Renal cortical epithelial cell (primary cell): ENCODE measurements around the gene PACRG. TPM values are rescaled to one million over a fixed set of nuclear protein-coding genes. Genes with fewer than 3 reads are reported as not detected.

ENCODE experiments used
- DNase-seq: peaks from one replicate; pipeline ENCODE4 v3.0.0-alpha.2; 2011; ENCODE audit warnings: low read depth
- total RNA-seq: library from RNA; depleted of rRNA; stranded (reverse); fragments of >200 nt; gene quantifications from 2 replicates; pipeline ENCODE4 v1.2.3, GENCODE V29; 2014

Gene PACRG
- total RNA-seq, 1 donor from 2014 or later: 2.5 TPM

- no peak for DNase-seq
Observed at GRCh38 chr6:162778603-162779002, 50.8 kb downstream of the PACRG start.

- DNase-seq: peak; percentile 62
Observed at GRCh38 chr6:162785632-162786242, 58.0 kb downstream of the PACRG start.

- DNase-seq: no peak
Observed at GRCh38 chr6:162798546-162799266, 70.9 kb downstream of the PACRG start.

GRCh38 chr6:162814426-162814973, 86.7 kb downstream of the PACRG start:
- no peak for DNase-seq

GRCh38 chr6:162817196-162817595, 89.4 kb downstream of the PACRG start:
- no peak for DNase-seq

- DNase-seq: no peak
Observed at GRCh38 chr6:162819284-162819683, 91.5 kb downstream of the PACRG start.

GRCh38 chr6:162821102-162821501, 93.3 kb downstream of the PACRG start:
- no peak for DNase-seq

GRCh38 chr6:162825597-162825996, 97.8 kb downstream of the PACRG start:
- no peak for DNase-seq

GRCh38 chr6:162829013-162829742, 101.4 kb downstream of the PACRG start:
- no peak for DNase-seq

- DNase-seq: no peak
Observed at GRCh38 chr6:162833776-162834175, 106.0 kb downstream of the PACRG start.

GRCh38 chr6:162845972-162846371, 118.2 kb downstream of the PACRG start:
- DNase-seq: no peak

- DNase-seq: no peak
Observed at GRCh38 chr6:162846723-162847122, 118.9 kb downstream of the PACRG start.

GRCh38 chr6:162849269-162849668, 121.5 kb downstream of the PACRG start:
- no peak for DNase-seq

- no peak for DNase-seq
Observed at GRCh38 chr6:162852192-162852591, 124.4 kb downstream of the PACRG start.

- no peak for DNase-seq
Observed at GRCh38 chr6:162852840-162853577, 125.2 kb downstream of the PACRG start.

GRCh38 chr6:162854228-162854627, 126.5 kb downstream of the PACRG start:
- peak; percentile 41 for DNase-seq

GRCh38 chr6:162854734-162855191, 127.0 kb downstream of the PACRG start:
- peak; percentile 21 for DNase-seq

GRCh38 chr6:162856885-162857284, 129.1 kb downstream of the PACRG start:
- DNase-seq: peak; percentile 88

GRCh38 chr6:162857326-162857725, 129.6 kb downstream of the PACRG start:
- no peak for DNase-seq

- no peak for DNase-seq
Observed at GRCh38 chr6:162862462-162862861, 134.7 kb downstream of the PACRG start.

GRCh38 chr6:162862941-162863340, 135.2 kb downstream of the PACRG start:
- no peak for DNase-seq

- no peak for DNase-seq
Observed at GRCh38 chr6:162863821-162864220, 136.0 kb downstream of the PACRG start.
